Neuronal stem cell (in vitro differentiated cells): ENCODE results near the gene LTB4R.

Experiments used
- DNase-seq: peaks from one replicate; pipeline ENCODE4 v3.0.0-alpha.2; 2013; ENCODE audit warnings: low spot score
- H2AFZ ChIP-seq: one replicate; pipeline ENCODE4 v1.6.1; 2013; ENCODE audit warnings: mild to moderate bottlenecking, low read length, inconsistent platforms
- H2AK5ac ChIP-seq: 2 replicates; pipeline ENCODE4 v1.6.1; 2013; ENCODE audit warnings: low read depth, mild to moderate bottlenecking, inconsistent platforms, low read length, moderate library complexity, mixed read lengths
- H2BK120ac ChIP-seq: 2 replicates; pipeline ENCODE4 v1.6.1; 2013; ENCODE audit warnings: low read depth, mild to moderate bottlenecking, inconsistent platforms, low read length, moderate library complexity, mixed read lengths
- H2BK12ac ChIP-seq: one replicate; pipeline ENCODE4 v1.6.1; 2013; ENCODE audit warnings: low read length, inconsistent platforms
- H2BK15ac ChIP-seq: 2 replicates; pipeline ENCODE4 v1.6.1; 2013; ENCODE audit warnings: mild to moderate bottlenecking, low read length, inconsistent platforms, mixed read lengths
- H2BK5ac ChIP-seq: one replicate; pipeline ENCODE4 v1.6.1; 2013; ENCODE audit warnings: inconsistent platforms, mild to moderate bottlenecking, low read length, moderate library complexity
- H3K14ac ChIP-seq: one replicate; pipeline ENCODE4 v1.6.1; 2013; ENCODE audit warnings: low read length, inconsistent platforms
- H3K18ac ChIP-seq: 2 replicates; pipeline ENCODE4 v1.6.1; 2013; ENCODE audit warnings: low read length, inconsistent platforms
- H3K23ac ChIP-seq: 2 replicates; pipeline ENCODE4 v1.6.1; 2013; ENCODE audit warnings: low read depth, mild to moderate bottlenecking, mixed read lengths, low read length, inconsistent platforms; ENCODE audit not compliant: poor library complexity
- H3K27ac ChIP-seq: replicated peaks from 3 replicates; pipeline ENCODE4 v1.5.1; 2013; ENCODE audit warnings: low read length, inconsistent platforms
- H3K27me3 ChIP-seq, 3 experiments: 2 replicates each; pipeline ENCODE4 v1.6.1; 2013; ENCODE audit warnings: low read length in 3 of 3, mild to moderate bottlenecking in 2 of 3, inconsistent platforms in 1 of 3, low read depth in 1 of 3, mixed read lengths in 1 of 3, moderate library complexity in 1 of 3; ENCODE audit not compliant: control insufficient read depth in 3 of 3, insufficient read depth in 3 of 3
- H3K36me3 ChIP-seq, 2 donors: replicated peaks in 1 of 2; 2 replicates each; pipeline ENCODE4 v1.6.1; 2013; ENCODE audit warnings: low read length in 2 of 2; ENCODE audit not compliant: control insufficient read depth in 2 of 2, insufficient read depth in 2 of 2
- H3K4ac ChIP-seq: 2 replicates; pipeline ENCODE4 v1.6.1; 2013; ENCODE audit warnings: inconsistent platforms, mild to moderate bottlenecking, low read length, moderate library complexity
- H3K4me1 ChIP-seq, 2 donors: 1 replicate in 1 of 2; 2 replicates in 1 of 2; pipeline ENCODE4 v1.6.1; 2013; ENCODE audit warnings: low read length in 2 of 2, low read depth in 1 of 2; ENCODE audit not compliant: control insufficient read depth in 2 of 2, insufficient read depth in 1 of 2
- H3K4me2 ChIP-seq: one replicate; pipeline ENCODE4 v1.6.1; 2013; ENCODE audit warnings: mild to moderate bottlenecking, low read length, inconsistent platforms; ENCODE audit not compliant: insufficient read depth, poor library complexity, severe bottlenecking
- H3K4me3 ChIP-seq, 2 donors: 2 replicates each; pipeline ENCODE4 v1.5.1; 2013; ENCODE audit warnings: low read length in 2 of 2, mild to moderate bottlenecking in 2 of 2, inconsistent platforms in 1 of 2, moderate library complexity in 1 of 2
- H3K79me1 ChIP-seq: one replicate; pipeline ENCODE4 v1.6.1; 2013; ENCODE audit warnings: low read depth, mild to moderate bottlenecking, inconsistent platforms, low read length, moderate library complexity
- H3K9ac ChIP-seq: one replicate; pipeline ENCODE4 v1.6.1; 2013; ENCODE audit warnings: mild to moderate bottlenecking, low read depth, low read length, inconsistent platforms; ENCODE audit not compliant: poor library complexity
- H3K9me3 ChIP-seq, 2 donors: replicated peaks in 1 of 2; 2 replicates each; pipeline versions ENCODE3 to v1.6.1; 2013; ENCODE audit warnings: low read length in 2 of 2, mild to moderate bottlenecking in 2 of 2, inconsistent platforms in 1 of 2, low read depth in 1 of 2, mixed read lengths in 1 of 2, moderate library complexity in 1 of 2; ENCODE audit not compliant: control insufficient read depth in 2 of 2, insufficient read depth in 1 of 2
- H4K8ac ChIP-seq: one replicate; pipeline ENCODE4 v1.6.1; 2013; ENCODE audit warnings: low read depth, mild to moderate bottlenecking, inconsistent platforms, low read length, moderate library complexity
- H4K91ac ChIP-seq: one replicate; pipeline ENCODE4 v1.6.1; 2013; ENCODE audit warnings: low read length, low read depth, mild to moderate bottlenecking, inconsistent platforms; ENCODE audit not compliant: poor library complexity
- WGBS, 2 donors: extraction: QIAGEN DNeasy Blood & Tissue Kit; methylation state at CpG; one replicate each; pipeline ENCODE4 v1.1.7; 2013; ENCODE audit warnings: missing lambda C conversion rate in 2 of 2, mixed read lengths in 1 of 2; ENCODE audit not compliant: insufficient read length in 2 of 2, insufficient replicate concordance in 1 of 2; ENCODE audit errors: extremely low coverage in 2 of 2; 5-methylcytosine and 5-hydroxymethylcytosine counted together

LTB4R gene

DNA sequence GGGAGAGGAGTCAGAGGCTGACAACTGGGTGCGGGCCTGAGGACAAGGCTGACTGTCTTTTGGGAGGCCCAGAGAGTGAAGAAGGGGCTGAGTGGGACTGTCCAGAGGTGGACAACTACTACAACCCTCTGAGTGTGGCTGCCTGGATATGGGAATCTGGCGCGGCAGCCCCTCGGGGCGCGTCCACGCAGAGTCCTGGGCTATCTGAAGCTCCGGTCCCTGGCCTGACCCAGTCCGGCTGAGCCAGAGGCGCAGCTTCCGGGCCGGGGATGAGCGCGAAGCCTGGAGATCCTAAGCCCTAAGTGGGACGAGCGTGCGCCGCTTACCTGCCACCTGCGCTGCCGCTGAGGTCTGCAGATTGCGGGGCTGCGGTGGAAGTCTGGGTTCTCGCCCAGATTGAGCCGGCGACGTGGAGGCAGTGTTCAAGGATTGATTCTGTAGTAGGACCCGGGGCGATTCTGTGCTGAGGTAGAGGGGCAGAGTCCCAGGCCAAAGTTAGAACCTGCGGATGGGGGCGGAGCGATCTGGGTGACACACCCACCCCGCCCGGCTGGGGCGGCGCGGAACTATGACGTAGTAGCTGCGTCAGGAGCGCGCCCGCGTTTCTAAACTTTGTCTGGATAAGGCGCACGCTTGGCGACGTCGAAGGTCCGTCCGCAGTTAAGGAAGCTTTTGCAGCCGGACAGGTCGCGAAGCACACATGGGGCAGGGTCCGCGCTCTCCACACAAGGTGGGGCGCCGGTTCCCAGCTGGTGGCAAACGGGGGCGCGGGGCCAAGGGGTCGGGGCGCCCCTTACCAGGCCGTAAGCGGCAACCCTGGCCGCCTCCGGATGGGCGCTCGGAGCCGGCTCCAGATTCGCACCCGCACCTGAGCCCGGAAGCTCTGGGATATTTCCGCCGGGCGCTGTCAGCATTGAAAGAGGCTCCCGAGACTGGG lies 11.8 kb upstream of the LTB4R start, which contains the start of the genes DHRS1 and NOP9:
DHRS1 (minus strand) TSS at position 526 of the 937 bp plus-strand sequence. CDS start 674 bp downstream, outside the sequence.
NOP9 (plus strand) TSS at position 596 of the 937 bp plus-strand sequence; CDS start at position 701, 105 bp downstream.
- peak; percentile 91 for DNase-seq
- H3K23ac ChIP-seq = no peak within 1 kb of the TSS
- H4K8ac ChIP-seq = no peak within 1 kb of the TSS
- H3K4me2 ChIP-seq = peak within 1 kb of the TSS; percentile 88
- peak within 1 kb of the TSS; percentile 97 for H3K18ac ChIP-seq
- peak within 1 kb of the TSS; percentile 27 for H2AK5ac ChIP-seq
- peak within 1 kb of the TSS; percentile 91 to 98 for H3K4me3 ChIP-seq
- H3K27me3 ChIP-seq = no peaks in the 10 kb centered on the region
- no peak within 1 kb of the TSS for H2BK120ac ChIP-seq
- H2BK15ac ChIP-seq = no peak within 1 kb of the TSS
- peaks cover 9 to 11% of the 10 kb centered on the region in 2 donors for H3K4me1 ChIP-seq
- H3K36me3 ChIP-seq = peaks cover 33 to 58% of the 10 kb centered on the region in 2 donors
- WGBS, 2 donors = no CpG with 5 or more reads among the region's 75 CpGs
- H3K79me1 ChIP-seq = peaks cover 7% of the 10 kb centered on the region
- no peak within 1 kb of the TSS for H4K91ac ChIP-seq
- H2BK5ac ChIP-seq = peak within 1 kb of the TSS; percentile 67
- peak within 1 kb of the TSS; percentile 99 for H2AFZ ChIP-seq
- no peak within 1 kb of the TSS for H3K14ac ChIP-seq
- H3K9me3 ChIP-seq = no peaks in the 10 kb centered on the region
- peak within 1 kb of the TSS; percentile 92 for H3K9ac ChIP-seq
- H3K4ac ChIP-seq = no peak within 1 kb of the TSS
- no peak within 1 kb of the TSS for H3K27ac ChIP-seq
- no peak within 1 kb of the TSS for H2BK12ac ChIP-seq

DNA sequence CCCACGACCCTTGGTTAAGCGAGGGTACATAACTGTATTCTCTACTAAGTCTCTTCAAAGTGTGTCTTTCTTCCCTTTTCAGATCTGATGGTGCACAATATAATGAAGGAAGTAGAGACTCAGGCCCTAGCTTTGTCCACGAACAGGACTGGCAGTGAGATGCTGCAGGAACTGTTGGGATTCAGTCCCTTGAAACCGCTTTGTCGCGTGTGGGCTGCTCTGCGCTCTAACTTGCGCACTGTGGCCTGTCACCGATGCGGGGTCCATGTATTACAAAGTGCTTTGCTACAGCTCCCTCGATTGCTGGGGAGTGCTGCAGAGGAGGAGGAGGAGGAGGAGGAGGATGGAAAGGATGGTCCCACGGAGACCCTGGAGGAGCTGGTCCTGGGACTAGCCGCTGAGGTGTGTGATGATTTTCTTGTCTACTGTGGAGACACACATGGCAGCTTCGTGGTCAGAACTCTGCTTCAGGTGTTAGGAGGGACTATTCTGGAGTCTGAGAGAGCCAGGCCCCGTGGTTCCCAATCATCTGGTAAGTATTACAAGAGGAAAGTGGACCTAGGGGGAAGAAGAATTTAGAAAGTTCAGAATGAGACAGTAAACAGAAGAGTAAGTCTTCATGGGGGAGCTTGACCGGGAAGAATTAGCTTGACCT lies 10.8 kb upstream of the LTB4R start:
- H2BK15ac ChIP-seq = no peak overlapping the region
- H4K91ac ChIP-seq = no peak overlapping the region
- H3K4me1 ChIP-seq = peaks cover 9 to 11% of the 10 kb centered on the region in 2 donors
- H3K4me3 ChIP-seq = peak overlapping the region; percentile 91 to 98
- H3K79me1 ChIP-seq = peaks cover 7% of the 10 kb centered on the region
- no peak overlapping the region for H3K18ac ChIP-seq
- H3K9me3 ChIP-seq = no peaks in the 10 kb centered on the region
- WGBS, 2 donors = no CpG with 5 or more reads among the region's 16 CpGs
- no peak overlapping the region for H2BK120ac ChIP-seq
- no peak overlapping the region for H2AK5ac ChIP-seq
- peak overlapping the region; percentile 75 for H3K9ac ChIP-seq
- no peak overlapping the region for H3K4ac ChIP-seq
- peak overlapping the region; percentile 88 for H3K4me2 ChIP-seq
- peak overlapping the region; percentile 99 for H2AFZ ChIP-seq
- no peak overlapping the region for H3K14ac ChIP-seq
- no peaks in the 10 kb centered on the region for H3K27me3 ChIP-seq
- H4K8ac ChIP-seq = no peak overlapping the region
- no peak overlapping the region for H2BK12ac ChIP-seq
- DNase-seq = no peak
- H3K23ac ChIP-seq = no peak overlapping the region
- H3K36me3 ChIP-seq = peaks cover 40 to 58% of the 10 kb centered on the region in 2 donors
- H2BK5ac ChIP-seq = no peak overlapping the region
- no peak overlapping the region for H3K27ac ChIP-seq

DNA sequence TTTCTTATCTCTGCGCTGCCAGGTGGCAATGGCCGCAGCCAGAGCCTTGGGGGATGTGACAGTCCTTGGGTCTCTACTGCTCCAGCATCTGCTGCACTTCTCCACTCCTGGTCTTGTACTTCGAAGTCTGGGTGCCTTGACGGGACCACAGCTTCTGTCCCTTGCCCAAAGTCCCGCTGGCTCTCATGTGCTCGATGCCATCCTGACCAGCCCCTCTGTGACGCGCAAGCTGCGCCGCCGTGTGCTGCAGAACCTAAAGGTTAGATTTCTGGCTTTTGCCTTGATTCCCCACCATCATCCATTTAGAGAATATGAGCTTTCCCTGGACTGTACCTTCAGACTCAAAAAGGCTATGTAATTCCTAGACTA lies 7.3 kb upstream of the LTB4R start:
- no peak overlapping the region for H3K4me2 ChIP-seq
- H2AK5ac ChIP-seq = no peak overlapping the region
- H3K23ac ChIP-seq = no peak overlapping the region
- no peak overlapping the region for H4K8ac ChIP-seq
- no peaks in the 10 kb centered on the region for H3K9me3 ChIP-seq
- DNase-seq = no peak
- no peak overlapping the region for H2BK12ac ChIP-seq
- H3K4ac ChIP-seq = no peak overlapping the region
- H2AFZ ChIP-seq = no peak overlapping the region
- no peak overlapping the region for H2BK5ac ChIP-seq
- no peak overlapping the region for H2BK15ac ChIP-seq
- no peaks in the 10 kb centered on the region for H3K27me3 ChIP-seq
- H3K36me3 ChIP-seq = peaks cover 44 to 78% of the 10 kb centered on the region in 2 donors
- H3K27ac ChIP-seq = no peak overlapping the region
- no CpG with 5 or more reads among the region's 11 CpGs for WGBS, 2 donors
- H3K79me1 ChIP-seq = peaks cover 7% of the 10 kb centered on the region
- H3K4me3 ChIP-seq = no peak overlapping the region
- no peak overlapping the region for H2BK120ac ChIP-seq
- H3K4me1 ChIP-seq = peaks cover 7 to 9% of the 10 kb centered on the region in 2 donors
- H3K9ac ChIP-seq = no peak overlapping the region
- peak overlapping the region; percentile 44 for H4K91ac ChIP-seq
- no peak overlapping the region for H3K14ac ChIP-seq
- no peak overlapping the region for H3K18ac ChIP-seq

DNA sequence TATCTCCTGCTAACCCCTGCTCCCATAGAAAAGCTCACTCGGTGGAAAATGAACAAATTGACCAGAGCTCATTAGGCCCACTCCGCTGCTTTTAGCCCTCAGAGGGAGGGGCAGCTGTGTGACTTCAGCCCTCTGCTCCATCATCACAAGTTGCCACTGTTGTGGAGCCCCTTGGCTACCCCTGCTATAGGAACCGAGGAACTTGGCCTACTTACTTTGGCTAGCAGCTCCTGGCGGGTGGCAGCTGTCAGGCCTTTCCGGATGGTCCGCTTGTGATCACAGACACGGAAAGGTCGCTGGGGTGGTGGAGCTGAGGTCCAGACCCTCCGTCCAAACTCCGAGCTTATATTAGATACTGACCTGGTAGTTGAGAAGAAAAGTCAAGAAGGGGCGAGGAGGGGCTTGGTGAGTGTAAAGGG lies 4.1 kb upstream of the LTB4R start:
- peaks cover 41 to 83% of the 10 kb centered on the region in 2 donors for H3K36me3 ChIP-seq
- H3K4me1 ChIP-seq = no peaks in the 10 kb centered on the region
- no peak for DNase-seq
- no peak overlapping the region for H2BK15ac ChIP-seq
- no peak overlapping the region for H2AK5ac ChIP-seq
- H3K14ac ChIP-seq = no peak overlapping the region
- no peak overlapping the region for H3K4me2 ChIP-seq
- no peaks in the 10 kb centered on the region for H3K9me3 ChIP-seq
- H2BK120ac ChIP-seq = no peak overlapping the region
- H3K27me3 ChIP-seq = no peaks in the 10 kb centered on the region
- no peak overlapping the region for H3K27ac ChIP-seq
- H3K4me3 ChIP-seq = no peak overlapping the region
- no peak overlapping the region for H4K8ac ChIP-seq
- no peak overlapping the region for H3K4ac ChIP-seq
- no CpG with 5 or more reads among the region's 11 CpGs for WGBS, 2 donors
- no peak overlapping the region for H3K9ac ChIP-seq
- no peak overlapping the region for H3K23ac ChIP-seq
- no peak overlapping the region for H3K18ac ChIP-seq
- no peaks in the 10 kb centered on the region for H3K79me1 ChIP-seq
- H2BK5ac ChIP-seq = no peak overlapping the region
- H2BK12ac ChIP-seq = no peak overlapping the region
- H4K91ac ChIP-seq = no peak overlapping the region
- H2AFZ ChIP-seq = no peak overlapping the region
